Frontal cortex (tissue), 4 donors: ENCODE measurements around the gene SLC25A27. TPM values are rescaled to one million over a fixed set of nuclear protein-coding genes. Genes with fewer than 3 reads are reported as not detected.

Source experiments
- DNase-seq, 2 donors: peaks; one replicate each; pipeline ENCODE4 v3.0.0; 2012; ENCODE audit warnings: low spot score in 2 of 2
- FAIRE-seq: peaks from 2 replicates; lab custom pipeline; 2012; peaks lifted over from hg19 to GRCh38; lab: Jason Lieb, UNC
- total RNA-seq: library from RNA; depleted of rRNA; stranded (reverse); fragments of >200 nt; gene quantifications from one replicate; pipeline ENCODE4 v1.2.3, GENCODE V29; 2014
- donor health status: control.
- donor health status: control.
- donor health status: control.

The SLC25A27 gene
- total RNA-seq, 1 donor from 2014 or later = 30.2 TPM

- FAIRE-seq (no peak), DNase-seq (no peak)
These were observed 47.2 kb downstream of the SLC25A27 start for GRCh38 chr6:46699970-46700369.

GRCh38 chr6:46704562-46704961 lies 51.8 kb downstream of the SLC25A27 start:
- peak in 1 of 2 donors; percentile 21 for DNase-seq
- no peak for FAIRE-seq

- DNase-seq (no peak), FAIRE-seq (no peak)
These were observed 53.7 kb downstream of the SLC25A27 start for GRCh38 chr6:46706464-46706863.

GRCh38 chr6:46711491-46711890 lies 58.7 kb downstream of the SLC25A27 start:
- FAIRE-seq (no peak), DNase-seq (no peak)

- FAIRE-seq (no peak), DNase-seq (no peak)
These were observed 62.4 kb downstream of the SLC25A27 start for GRCh38 chr6:46715141-46715540.

- FAIRE-seq (no peak), DNase-seq (no peak)
These were observed 66.3 kb downstream of the SLC25A27 start for GRCh38 chr6:46719099-46719498.

GRCh38 chr6:46720401-46720800 lies 67.6 kb downstream of the SLC25A27 start:
- FAIRE-seq = no peak
- DNase-seq = no peak

Other genes with a start within 250 kb of the SLC25A27 start
- gene RCAN2, start 161.5 kb upstream of the SLC25A27 start, total RNA-seq = 15.1 TPM
- 2.9 TPM for gene CYP39A1, start 157 bp upstream of the SLC25A27 start, total RNA-seq
- 0.41 TPM for gene TDRD6, start 34.9 kb downstream of the SLC25A27 start, total RNA-seq
- gene PLA2G7, start 82.4 kb downstream of the SLC25A27 start, total RNA-seq = 1.6 TPM
- gene ANKRD66, start 94.0 kb downstream of the SLC25A27 start, total RNA-seq = not detected
- gene MEP1A, start 140.4 kb downstream of the SLC25A27 start, total RNA-seq = not detected